BJ (cell line): Measurements from ENCODE around the gene DNM2. TPM values are rescaled to one million over a fixed set of nuclear protein-coding genes. Genes with fewer than 3 reads are reported as not detected.
"Not testable (repeated sequence)": the region's sequence is repeated elsewhere in the genome, so short reads cannot be mapped to it uniquely, and the experiment has no call there.

Experiments used
- CTCF ChIA-PET: fragments of 350-600 bp; formaldehyde crosslinking; extraction: SDS; loops from one replicate; lab custom pipeline; 2021; ENCODE audit warnings: antibody characterized with exemption, inconsistent platforms; lab: Yijun Ruan, JAX
- POLR2A ChIA-PET: fragments of 300-600 bp; sonication (Branson Sonifier 250); formaldehyde crosslinking; extraction: SDS; loops from one replicate; lab custom pipeline; 2021; ENCODE audit warnings: antibody characterized with exemption; lab: Charles Lee
- DNase-seq: peaks from one replicate; pipeline ENCODE4 v3.0.0-alpha.2; 2011; ENCODE audit warnings: low read depth
- H3K27me3 ChIP-seq: 2 replicates; pipeline ENCODE4 v1.6.0; 2011; ENCODE audit warnings: low read length; ENCODE audit not compliant: control insufficient read depth, insufficient read depth
- H3K36me3 ChIP-seq: 2 replicates; pipeline ENCODE4 v1.5.1; 2011; ENCODE audit warnings: low read length; ENCODE audit not compliant: control insufficient read depth, insufficient read depth
- H3K4me3 ChIP-seq: 2 replicates; pipeline ENCODE4 v1.5.1; 2011; ENCODE audit warnings: low read depth, mild to moderate bottlenecking, control low read depth, low read length
- CTCF ChIP-seq: IDR thresholded peaks from 2 replicates; pipeline ENCODE4 v1.5.1; 2011; ENCODE audit warnings: low read depth, mild to moderate bottlenecking, control low read depth, inconsistent platforms, low read length, moderate library complexity; ENCODE audit not compliant: insufficient read depth
- polyA plus RNA-seq: library from polyadenylated mRNA; depleted of rRNA; stranded (reverse); fragments of >200 nt; gene quantifications from 2 replicates; pipeline ENCODE4 v1.2.3, GENCODE V29; 2011

The DNM2 gene
- polyA plus RNA-seq, 1 experiment = 64.2 TPM

- Histone ChIP-seq H3K4me3 (no peak overlapping the region), H3K27me3 (no peaks in the 10 kb centered on the region), H3K36me3 (no peaks in the 10 kb centered on the region)
- no peak for DNase-seq
- no peak for TF ChIP-seq CTCF
- ChIA-PET POLR2A (no interaction called here), CTCF (interaction anchor here (1.2 to 10.5 kb wide), 15 partner anchors 8 to 164 kb away, joined by 3 to 121 read pairs (median 8); partner anchors contain the start of genes DNM2 and TMED1)
Observed at GRCh38 chr19:10863107-10863717, 145.3 kb downstream of the DNM2 start.

GRCh38 chr19:10864538-10864899 lies 146.6 kb downstream of the DNM2 start:
- H3K36me3 ChIP-seq = no peaks in the 10 kb centered on the region
- ChIA-PET POLR2A (interaction anchor here (0.5 kb wide), 1 partner anchor 246 kb away, joined by 8 read pairs; no protein-coding TSS in a partner anchor), CTCF (interaction anchor here (0.6 to 10.5 kb wide), 36 partner anchors 8 to 312 kb away, joined by 3 to 121 read pairs (median 5); partner anchors contain the start of genes C19orf38, DNM2, QTRT1 and TMED1)
- TF ChIP-seq CTCF = peak; percentile 96
- H3K4me3 ChIP-seq = no peak overlapping the region
- H3K27me3 ChIP-seq = no peaks in the 10 kb centered on the region
- DNase-seq = no peak

- POLR2A ChIA-PET = no interaction called here
- no peak overlapping the region for H3K4me3 ChIP-seq
- H3K36me3 ChIP-seq = no peaks in the 10 kb centered on the region
- no peaks in the 10 kb centered on the region for H3K27me3 ChIP-seq
- CTCF ChIA-PET = interaction anchor here (0.6 to 10.5 kb wide), 4 partner anchors 12 to 315 kb away, joined by 5 to 121 read pairs (median 42); partner anchors contain the start of gene DNM2
- no peak for TF ChIP-seq CTCF
- no peak for DNase-seq
Observed at GRCh38 chr19:10866495-10866894, 148.6 kb downstream of the DNM2 start.

- TF ChIP-seq CTCF = no peak
- CTCF ChIA-PET = interaction anchor here (1.1 to 10.5 kb wide), 4 partner anchors 14 to 152 kb away, joined by 3 to 121 read pairs (median 6); partner anchors contain the start of genes DNM2 and TMED1
- Histone ChIP-seq H3K27me3 (no peaks in the 10 kb centered on the region), H3K36me3 (no peaks in the 10 kb centered on the region), H3K4me3 (no peak overlapping the region)
- DNase-seq = no peak
- POLR2A ChIA-PET = no interaction called here
Observed at GRCh38 chr19:10868872-10869547, 151.1 kb downstream of the DNM2 start.

- DNase-seq, H3K36me3 ChIP-seq, H3K4me3 ChIP-seq, POLR2A ChIA-PET, H3K27me3 ChIP-seq: not testable (repeated sequence)
- CTCF ChIA-PET = interaction anchor here (0.6 to 10.5 kb wide), 8 partner anchors 9 to 479 kb away, joined by 3 to 121 read pairs (median 4); partner anchors contain the start of gene DNM2
Observed at GRCh38 chr19:10869872-10870311, 152.0 kb downstream of the DNM2 start.
